Gastroesophageal sphincter (tissue), 3 donors: ENCODE results near the gene C1QTNF2.

Source experiments
- CTCF ChIP-seq, 4 experiments: fragments of 200-600 bp in 2 of 4; fragments of 450-650 bp in 2 of 4; sonication (generic) in 1 of 4; IDR thresholded peaks; one replicate each; pipeline ENCODE4 v1.5.1; 2017 to 2019; ENCODE audit warnings: antibody characterized with exemption in 4 of 4, mild to moderate bottlenecking in 2 of 4, moderate library complexity in 2 of 4
- EP300 ChIP-seq: sonication (generic); formaldehyde crosslinking; IDR thresholded peaks from one replicate; pipeline ENCODE4 v1.6.1; 2017; ENCODE audit warnings: antibody characterized with exemption, mild to moderate bottlenecking
- POLR2A ChIP-seq, 2 donors: fragments of 450-650 bp; IDR thresholded peaks; one replicate each; pipeline ENCODE4 v1.6.1; 2017; ENCODE audit warnings: antibody characterized with exemption in 2 of 2, mild to moderate bottlenecking in 2 of 2, moderate library complexity in 1 of 2
- POLR2AphosphoS5 ChIP-seq: sonication (generic); formaldehyde crosslinking; IDR thresholded peaks from one replicate; pipeline ENCODE4 v1.6.1; 2017; ENCODE audit warnings: antibody characterized with exemption

GRCh38 chr5:160330212-160330611, 40.2 kb downstream of the C1QTNF2 start:
- no peak for TF ChIP-seq POLR2A (IDR thresholded peaks at IDR 0.05)
- no peak for TF ChIP-seq CTCF (IDR thresholded peaks at IDR 0.05)
- no peak for TF ChIP-seq POLR2AphosphoS5
- TF ChIP-seq EP300, result no peak
